GM18519 (cell line): ENCODE results near the gene DDA1.

Experiments
- ATAC-seq: cut with Tn5 transposase; IDR thresholded peaks from one replicate; pipeline ENCODE4 v1.9.1; 2021; ENCODE audit warnings: mild to moderate bottlenecking, moderate library complexity; ENCODE audit not compliant: unreplicated experiment, low FRiP score

The DDA1 gene

DNA sequence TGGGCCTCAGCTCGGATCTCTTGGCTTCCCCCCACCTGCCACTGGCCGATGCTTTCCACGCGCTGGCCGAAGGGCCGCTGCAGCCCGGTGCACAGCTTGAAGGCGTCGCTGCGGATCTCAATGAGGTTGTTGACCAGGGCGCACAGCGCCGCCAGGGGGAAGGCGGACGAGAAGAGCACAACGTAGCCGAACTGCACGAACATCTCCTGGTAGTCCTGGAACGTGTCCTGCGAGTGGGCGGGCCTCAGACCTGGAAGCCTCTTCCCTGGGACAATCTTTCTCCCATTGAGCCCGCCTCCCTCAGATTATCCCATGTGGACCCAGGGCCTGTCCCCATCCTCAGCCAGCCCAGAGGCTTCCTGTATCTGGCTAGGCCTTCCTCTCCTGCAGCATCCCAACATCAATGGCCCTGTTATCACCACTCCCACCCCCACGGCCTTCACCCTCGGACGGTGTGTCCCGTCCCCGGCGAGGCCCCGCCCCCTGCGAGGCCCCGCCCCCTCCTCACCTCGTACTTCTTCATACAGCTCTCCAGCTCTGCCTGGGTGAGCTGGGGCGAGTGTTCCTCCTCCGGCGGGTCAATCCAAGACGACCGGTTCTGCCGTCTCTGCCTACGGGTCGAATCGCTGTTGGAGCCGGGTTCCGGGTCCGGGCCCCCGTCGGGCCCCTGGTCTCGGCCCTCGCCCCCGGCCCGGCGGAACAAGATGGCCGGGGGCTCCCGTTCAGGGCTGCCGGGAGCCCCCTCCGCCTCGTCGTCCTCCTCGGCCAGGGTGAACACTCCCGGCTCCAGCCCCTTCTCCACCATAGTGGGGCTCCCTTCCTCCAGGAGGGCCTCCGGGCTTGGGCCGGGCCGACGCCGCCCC lies 18.5 kb downstream of the DDA1 start:
- ATAC-seq = no peak

DNA sequence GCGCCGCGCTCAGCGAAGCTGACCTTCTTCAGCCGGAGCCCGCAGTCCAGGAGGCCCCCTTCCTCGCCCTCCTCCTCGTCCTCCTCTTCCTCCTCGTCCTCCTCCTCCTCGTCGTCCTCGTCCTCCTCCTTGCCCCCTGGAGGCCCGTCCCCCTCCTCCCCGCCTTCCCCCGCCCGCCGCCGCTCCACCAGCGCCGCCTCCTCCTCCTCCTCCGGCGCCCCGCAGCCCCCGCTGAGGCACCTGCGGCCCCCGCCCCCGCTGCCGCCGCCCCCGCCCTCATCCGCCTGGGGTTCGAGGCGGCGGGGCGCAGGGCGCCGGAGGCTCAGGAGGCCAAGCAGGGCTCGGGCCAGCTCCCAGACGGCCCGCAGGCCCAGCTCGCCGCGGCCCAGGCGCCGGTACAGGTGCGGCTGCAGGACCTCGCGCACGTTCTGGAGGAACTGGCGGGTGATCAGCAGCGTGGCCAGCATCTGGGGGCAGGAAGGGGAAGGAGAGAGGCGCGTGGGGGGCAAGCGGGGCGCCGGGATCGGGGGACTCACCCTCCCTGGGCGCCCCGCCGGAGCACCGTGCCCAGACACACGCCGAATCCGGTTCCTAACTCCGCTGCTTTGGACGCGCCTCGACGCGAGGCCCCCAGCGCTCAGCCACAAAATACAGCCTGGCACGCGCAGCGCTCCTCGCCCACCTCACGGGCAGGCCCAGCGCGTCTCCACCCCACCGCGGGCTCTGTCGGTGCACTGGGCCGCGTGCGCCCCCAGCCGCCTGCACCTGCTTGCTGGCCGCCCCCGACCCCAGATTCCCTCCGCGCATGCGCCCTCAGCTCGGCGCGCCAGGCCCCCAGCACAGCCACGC lies 19.4 kb downstream of the DDA1 start:
- ATAC-seq = no peak

DNA sequence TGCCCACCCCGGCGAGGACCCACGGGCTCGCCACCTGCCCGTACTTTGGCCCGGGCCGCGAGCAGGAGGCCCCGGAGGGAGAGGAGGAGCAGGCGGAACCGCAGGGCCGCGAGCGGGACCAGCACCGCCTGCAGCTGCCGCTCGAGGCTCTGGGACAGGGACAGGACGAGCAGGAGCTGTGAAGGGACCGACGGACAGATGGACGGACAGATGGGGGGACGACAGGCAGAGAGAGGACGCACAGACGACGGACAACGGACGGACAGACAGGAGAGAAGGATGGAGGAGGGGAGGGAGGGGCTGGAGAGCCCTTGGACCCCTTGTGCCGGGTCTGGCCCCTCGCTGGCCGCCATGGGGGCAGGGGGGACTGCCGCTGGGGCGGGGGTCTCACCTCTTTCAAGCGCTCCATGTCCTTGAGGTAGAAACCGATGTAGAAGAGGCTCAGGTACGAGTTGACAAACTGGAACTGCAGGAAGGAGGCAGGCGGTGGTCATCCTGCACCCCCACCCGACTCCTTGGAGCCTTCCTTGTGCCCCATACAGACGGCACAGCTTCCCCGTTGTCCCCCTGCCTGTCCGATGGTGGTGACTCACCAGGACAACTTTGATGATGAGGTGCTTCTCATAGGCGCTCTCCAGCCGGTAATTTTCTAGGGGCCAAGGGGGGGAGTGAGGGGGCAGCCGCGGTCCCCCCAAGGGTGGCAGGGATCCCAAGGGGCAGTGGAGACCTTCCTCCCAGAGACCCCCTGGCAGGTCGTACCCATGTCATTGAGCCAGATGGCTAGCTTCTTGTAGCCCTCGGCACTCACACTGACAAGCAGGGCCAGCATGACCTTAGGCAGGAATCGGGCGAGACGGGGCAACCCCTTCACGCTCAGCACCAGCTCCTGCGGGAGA lies 20.3 kb downstream of the DDA1 start:
- no peak for ATAC-seq

DNA sequence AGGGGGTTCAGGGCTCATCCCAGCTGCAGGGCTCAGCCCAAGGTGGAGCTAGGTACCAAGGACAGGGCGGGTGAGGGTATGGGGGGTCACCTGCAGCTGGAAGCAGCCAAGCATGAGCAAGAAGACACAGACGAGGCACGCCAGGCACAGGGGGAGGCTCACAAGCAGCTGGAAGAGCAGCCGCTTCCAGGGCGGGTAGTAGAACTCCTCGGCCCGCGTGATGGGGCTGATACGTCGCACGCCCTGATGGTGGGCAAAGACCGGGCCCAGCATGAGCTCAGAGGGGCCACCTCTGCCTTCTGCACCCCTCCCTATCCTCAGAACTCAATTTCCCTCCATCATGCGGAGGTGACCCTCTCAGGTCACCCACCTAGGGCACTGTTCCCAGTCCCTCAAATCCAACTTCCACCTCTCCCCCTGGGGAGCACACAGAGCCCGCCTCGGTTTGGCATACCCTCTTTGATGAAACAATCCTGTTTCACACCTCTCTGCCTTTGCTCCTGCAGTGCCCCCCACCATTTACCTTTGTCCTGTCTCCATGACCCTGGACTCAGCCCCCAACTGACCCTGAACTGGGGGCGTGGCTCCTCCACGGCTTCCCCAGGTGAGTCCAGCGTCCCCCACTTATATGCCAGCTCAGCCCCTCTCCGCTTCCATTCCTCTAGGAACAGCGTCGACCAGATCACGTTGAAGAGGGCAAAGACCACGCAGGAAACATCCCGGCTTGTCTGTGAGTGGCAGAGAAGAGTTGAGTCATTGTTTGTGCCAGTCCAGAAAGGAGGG lies 21.1 kb downstream of the DDA1 start:
- no peak for ATAC-seq

DNA sequence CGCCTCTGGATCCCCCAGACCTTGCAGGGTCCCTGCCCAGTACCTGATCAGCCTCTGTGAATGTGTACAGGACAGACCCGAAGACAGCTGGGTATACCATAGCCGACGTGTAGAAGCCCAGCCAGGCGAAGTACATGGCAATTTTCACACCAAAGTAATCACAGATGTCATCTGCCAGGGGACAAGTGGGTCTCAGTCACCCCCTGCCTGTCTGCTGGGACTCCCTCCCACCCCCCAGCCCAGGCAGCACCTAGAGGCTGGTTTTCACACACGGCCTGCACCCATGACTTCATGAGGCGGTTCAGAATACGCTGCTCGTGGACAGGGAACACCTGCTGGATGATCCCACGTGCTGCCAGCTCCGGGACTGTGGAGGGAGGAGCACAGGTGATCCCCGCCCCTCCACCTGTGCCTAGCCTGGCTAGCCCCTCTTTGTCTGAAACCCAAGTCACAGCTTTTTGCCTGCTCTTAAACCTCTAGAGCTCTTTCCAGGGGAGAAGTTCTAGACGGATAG lies 21.7 kb downstream of the DDA1 start:
- no peak for ATAC-seq

DNA sequence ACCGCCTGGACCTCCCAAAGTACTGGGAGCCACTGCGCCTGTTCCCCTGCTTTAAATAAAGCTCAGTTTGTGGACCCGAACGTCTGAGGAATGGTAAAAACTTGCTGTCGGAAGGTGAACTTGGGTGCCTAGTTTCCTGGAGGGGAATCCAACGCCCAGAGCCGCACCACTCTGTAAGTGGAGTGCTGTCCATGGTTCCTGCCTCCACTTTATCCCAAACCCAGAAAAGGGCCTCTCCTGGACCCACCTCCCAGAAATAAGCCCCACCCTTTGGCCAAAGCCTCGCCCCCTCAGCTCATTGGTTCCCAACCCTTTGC lies 23.0 kb downstream of the DDA1 start:
- ATAC-seq = no peak

DNA sequence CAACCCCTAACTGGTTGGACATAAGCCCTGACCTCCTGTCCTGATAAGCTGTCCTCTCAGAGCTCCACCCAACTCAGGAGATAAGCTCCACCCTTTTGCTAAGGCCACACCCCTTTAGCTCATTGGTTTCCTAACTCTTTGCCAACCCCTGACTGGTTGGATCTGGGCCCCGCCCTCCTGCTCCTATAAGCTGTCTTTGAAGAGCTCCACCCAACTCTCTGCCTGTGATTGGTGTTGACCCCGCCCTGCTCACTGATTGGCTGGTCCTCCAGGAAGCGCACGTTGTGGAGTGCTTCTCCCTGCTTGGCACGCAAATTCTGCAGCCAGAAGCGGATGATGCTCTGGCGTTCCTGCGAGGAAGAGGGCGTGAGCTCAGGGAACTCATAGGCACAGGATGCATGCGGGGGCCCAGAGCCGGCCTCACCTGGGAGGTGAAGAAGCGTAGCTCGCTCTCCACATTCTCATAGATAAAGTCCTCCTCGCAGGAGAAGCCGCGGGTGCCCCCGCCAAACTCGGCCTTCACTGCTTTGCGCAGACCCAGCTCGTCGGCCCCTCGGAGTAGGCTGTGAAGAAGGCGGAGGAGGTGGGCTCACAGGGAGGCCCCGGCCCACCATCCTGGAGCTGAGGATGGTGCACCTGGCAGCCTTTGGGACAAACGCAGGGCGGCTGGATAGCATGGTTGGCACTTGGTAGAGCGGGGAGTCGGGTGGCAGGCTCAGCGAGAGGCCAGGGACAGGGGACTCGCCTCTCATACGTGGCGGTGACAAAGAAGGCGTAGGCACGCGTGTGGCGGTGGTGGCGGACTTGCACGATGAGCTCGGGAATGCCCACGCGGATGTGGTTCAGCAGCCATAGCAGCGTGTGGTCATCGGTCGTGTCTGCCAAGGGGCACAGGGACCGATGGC lies 23.6 kb downstream of the DDA1 start:
- ATAC-seq = no peak

DNA sequence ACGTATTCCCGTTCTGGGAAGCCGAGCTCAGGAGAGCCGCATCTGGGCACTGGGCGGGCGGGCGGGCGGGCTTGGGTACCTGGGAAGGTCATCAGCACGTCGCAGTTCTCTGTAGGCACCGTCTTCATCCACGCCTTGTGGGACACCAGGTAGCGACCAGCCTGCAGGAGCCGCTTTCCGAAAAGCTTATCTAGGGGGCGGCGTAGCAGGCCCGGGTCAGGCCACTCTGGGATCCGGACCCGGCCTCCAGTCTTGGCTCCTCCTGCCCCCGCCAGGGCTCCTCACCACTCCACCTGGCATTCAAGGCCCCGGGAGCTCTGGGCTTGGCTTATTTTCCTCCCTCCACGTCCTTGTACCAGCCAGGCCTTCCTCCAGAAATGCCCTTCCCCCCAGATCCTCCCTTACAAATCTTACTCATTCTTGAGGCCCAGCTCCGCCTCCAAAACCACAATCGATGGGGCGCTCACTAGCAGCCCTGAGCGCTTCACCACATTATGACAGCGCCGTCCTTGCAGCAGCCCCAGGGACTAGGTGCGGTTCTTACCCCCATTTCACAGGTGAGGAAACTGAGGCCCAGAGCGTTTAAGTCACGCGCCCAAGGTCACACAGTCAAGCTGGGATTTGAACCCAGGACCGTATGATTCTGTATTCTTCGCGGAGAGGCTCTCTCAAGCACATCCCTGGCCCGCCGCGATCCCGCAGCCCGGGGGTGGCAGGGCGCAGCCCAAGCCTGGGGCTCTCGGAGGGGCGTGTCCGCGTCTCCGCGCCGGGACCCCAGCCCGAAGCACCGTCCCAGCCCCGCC lies 24.4 kb downstream of the DDA1 start:
- no peak for ATAC-seq

DNA sequence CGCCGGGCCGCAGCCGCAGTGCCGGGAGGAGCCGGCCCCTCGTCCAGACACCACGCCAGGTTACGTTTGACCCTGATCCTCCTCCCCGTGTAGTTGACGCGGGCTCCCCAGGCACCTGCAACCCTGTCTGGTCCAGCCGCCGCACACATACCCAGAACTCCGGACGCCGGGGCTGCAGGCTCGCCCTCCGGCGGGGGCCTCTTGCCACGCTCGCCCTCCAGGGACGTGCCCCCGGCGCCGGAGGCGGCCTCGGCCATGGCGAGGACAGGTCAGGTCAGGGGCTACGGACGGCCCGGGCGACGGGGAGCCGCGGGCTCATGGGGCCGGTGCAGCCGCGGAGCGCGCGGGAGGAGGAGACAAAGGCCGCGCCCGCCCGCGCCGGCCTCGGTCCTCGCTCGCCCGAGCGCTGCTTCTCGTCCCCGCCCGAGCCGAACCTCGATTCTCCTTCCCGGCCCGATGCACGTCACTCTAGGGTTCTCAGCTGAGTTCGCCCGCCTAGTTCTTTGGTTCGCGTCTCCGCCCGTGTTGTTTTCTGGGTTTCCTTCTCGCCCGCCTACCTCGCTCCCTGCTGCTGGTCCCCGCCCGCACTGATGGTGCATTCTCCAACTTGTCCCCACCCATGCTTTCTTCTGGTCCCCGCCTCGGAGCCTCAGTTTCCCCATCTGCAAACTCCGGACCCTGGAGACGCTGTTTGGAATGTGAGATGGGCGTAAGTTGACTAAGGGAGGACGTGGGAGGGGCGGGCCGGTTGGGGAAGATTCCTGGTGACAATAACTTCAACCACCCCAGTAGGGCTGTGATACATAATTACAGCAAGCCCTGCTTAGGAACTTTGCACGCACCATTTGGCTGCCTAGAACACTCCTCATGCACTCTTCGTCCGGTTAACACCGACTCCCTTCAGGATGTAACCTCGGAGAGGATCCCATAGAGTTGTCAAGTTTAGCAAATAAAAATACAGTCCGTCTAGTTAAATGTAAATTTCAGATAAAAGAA lies 25.3 kb downstream of the DDA1 start, which contains the start of gene ANO8:
TSS of gene ANO8 (minus strand) at position 442 of the 996 bp plus-strand sequence. CDS start at position 257, 185 bp downstream.
- no peak for ATAC-seq

DNA sequence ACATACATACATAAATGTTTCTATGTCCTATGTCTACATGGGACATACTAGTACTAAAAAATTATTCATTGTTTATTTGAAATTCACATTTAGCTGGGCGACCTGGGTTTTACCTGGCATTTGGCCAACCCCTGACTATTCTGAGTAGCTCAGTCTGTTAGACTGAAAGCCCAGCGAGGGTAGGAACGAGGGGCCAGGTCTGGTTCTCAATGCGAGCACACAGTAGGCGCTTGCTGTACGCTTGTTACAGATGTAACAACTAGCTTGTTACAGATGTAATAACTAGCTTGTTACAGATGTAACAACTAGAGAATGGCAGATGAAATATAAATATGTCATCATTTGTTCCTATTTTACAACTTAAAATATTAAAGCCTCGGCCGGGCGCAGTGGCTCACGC lies 26.2 kb downstream of the DDA1 start:
- no peak for ATAC-seq

DNA sequence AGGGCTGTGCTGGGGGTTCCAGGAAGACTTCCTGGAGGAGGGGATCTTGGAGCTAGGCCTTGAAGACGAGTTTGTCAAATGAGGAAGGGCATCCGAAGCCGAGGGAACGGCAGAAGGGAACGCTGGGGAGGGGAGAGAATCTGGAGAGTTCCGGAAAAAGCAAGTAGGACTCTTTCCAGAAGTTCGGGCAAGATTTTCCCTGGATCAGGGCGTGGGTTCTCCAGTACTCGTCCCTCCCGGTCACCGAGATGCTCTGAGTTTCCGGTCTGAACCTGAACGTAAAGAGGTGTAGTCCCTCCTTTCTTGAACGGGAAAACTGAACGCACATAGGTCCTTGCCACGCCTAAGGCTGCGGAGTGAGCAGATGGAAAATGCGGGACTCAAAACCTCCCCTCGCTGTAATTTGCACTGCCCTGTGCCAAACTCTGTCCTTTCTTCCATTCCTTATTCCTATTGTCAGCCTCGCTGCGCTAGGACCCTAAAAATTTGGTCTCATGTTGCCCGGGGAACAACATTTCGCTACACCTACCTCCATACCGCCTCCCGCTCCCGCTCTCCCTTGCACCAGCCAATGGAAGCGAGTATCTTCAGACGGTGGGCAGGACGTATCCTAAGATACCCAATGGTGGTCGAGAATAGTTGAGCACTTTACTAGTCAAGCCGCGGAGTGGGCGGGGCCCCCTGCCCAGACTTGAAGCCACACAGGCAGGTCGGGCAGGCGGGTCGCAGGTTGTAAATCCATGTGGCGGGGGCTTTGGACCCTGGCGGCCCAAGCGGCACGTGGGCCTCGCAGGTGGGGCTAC lies 27.7 kb downstream of the DDA1 start, which contains the start of gene GTPBP3:
TSS of gene GTPBP3 (plus strand) at position 682 of the 803 bp plus-strand sequence. CDS start at position 741, 59 bp downstream.
- peak; percentile 50 for ATAC-seq

DNA sequence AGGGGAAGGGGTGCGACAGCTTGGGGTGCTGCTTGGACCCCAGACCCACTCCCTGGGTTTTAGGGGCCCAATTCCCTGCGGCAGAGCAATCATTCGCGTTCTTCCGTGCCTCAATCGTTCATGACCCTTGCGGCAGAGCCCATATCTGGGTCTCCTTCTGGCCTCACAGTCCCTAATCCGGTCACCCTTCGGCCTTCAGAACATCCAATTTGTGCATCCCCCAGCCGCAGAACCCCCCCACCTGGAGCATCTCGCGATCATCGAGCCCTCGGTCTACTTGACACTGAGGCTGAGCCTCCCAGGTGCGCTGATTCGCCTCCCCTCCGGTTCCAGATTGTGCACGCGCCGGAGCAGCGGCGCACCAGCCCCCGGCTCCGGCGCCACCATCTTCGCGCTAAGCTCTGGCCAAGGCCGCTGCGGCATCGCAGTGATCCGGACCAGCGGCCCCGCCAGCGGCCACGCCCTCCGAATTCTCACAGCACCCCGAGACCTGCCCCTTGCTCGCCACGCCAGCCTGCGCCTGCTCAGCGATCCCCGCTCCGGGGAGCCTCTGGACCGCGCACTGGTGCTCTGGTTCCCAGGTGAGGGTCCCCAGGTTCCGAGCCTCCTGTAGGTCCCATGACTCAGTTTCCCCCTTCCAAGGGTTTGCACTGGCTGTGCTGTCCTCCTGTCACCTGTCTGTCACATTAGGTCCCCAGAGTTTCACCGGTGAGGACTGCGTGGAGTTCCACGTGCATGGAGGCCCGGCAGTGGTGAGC lies 28.5 kb downstream of the DDA1 start:
- no peak for ATAC-seq

DNA sequence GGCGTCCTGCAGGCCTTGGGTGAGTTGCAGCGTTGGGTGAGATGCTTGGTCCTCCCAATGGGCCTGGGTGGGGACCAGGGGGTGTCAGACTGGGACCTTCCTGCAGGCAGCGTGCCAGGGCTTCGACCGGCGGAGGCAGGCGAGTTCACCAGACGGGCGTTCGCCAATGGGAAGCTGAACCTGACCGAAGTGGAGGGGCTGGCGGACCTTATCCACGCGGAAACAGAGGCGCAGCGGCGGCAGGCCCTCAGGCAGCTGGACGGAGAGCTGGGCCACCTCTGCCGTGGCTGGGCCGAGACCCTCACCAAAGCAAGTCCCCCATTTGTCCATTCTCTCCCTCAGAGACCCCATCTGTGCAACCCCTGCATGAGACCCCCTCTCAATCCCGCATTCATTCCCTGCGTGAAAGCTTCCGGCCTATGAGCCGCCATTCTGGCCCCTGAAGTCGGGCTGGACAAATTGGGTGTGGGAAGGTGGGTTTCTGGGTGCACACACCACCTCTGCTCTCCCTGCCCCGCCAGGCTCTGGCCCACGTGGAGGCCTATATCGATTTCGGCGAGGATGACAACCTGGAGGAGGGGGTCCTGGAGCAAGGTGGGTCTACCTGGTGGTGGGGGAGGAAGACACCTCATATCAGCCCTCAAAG lies 29.2 kb downstream of the DDA1 start:
- ATAC-seq = no peak

DNA sequence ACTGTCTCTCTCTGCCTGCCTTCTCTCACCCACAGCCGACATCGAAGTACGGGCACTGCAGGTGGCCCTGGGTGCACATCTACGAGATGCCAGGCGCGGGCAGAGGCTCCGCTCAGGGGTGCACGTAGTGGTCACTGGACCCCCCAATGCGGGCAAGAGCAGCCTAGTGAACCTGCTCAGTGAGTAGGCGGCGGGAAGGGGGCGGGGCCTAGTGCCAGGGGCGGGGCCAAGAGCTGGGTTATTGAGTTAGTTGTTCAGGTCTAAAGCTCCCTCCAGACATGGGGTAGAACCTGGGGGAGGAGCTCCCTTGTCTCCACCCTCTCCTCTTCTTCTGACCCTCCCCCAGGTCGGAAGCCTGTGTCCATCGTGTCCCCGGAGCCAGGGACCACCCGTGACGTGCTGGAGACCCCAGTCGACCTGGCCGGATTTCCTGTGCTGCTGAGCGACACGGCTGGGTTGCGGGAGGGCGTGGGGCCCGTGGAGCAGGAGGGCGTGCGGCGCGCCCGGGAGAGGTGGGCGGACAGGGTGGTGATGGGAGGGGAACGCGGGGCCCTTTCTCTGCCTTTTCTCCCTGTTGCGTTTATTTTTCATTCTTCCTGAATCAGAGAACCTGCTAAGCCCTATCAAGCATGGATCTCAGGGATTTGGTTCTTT lies 29.9 kb downstream of the DDA1 start:
- no peak for ATAC-seq
